CMK (cell line): ENCODE data around the gene SIM2.
A peak's percentile ranks its signal among the peaks of the same experiment; 100 is the strongest.

Experiments used
- DNase-seq: peaks from one replicate; pipeline ENCODE4 v3.0.0-alpha.2; 2010; ENCODE audit warnings: low read depth

Gene SIM2

GRCh38 chr21:36699546-36700294 is 805 bp downstream of the SIM2 start:
- DNase-seq: no peak

GRCh38 chr21:36700295-36700970 is 1.5 kb downstream of the SIM2 start:
- DNase-seq: no peak

GRCh38 chr21:36700971-36701755 is 2.2 kb downstream of the SIM2 start:
- no peak for DNase-seq

- no peak for DNase-seq
Measured at GRCh38 chr21:36701756-36702621, 3.1 kb downstream of the SIM2 start.

GRCh38 chr21:36702622-36702968 is 3.7 kb downstream of the SIM2 start:
- DNase-seq: no peak

GRCh38 chr21:36703123-36703522 is 4.2 kb downstream of the SIM2 start:
- no peak for DNase-seq

GRCh38 chr21:36703626-36704280 is 4.8 kb downstream of the SIM2 start:
- DNase-seq: no peak

GRCh38 chr21:36704281-36704957 is 5.5 kb downstream of the SIM2 start:
- DNase-seq: no peak

- DNase-seq: no peak
Measured at GRCh38 chr21:36704958-36705678, 6.2 kb downstream of the SIM2 start.

- DNase-seq: peak; percentile 12
Measured at GRCh38 chr21:36705679-36706481, 7.0 kb downstream of the SIM2 start.

GRCh38 chr21:36706482-36706852 is 7.6 kb downstream of the SIM2 start:
- DNase-seq: no peak

- DNase-seq: no peak
Measured at GRCh38 chr21:36706951-36707762, 8.2 kb downstream of the SIM2 start.

GRCh38 chr21:36707763-36708285 is 8.9 kb downstream of the SIM2 start:
- no peak for DNase-seq

GRCh38 chr21:36708286-36709029 is 9.5 kb downstream of the SIM2 start:
- DNase-seq: no peak

- no peak for DNase-seq
Measured at GRCh38 chr21:36709030-36709867, 10.3 kb downstream of the SIM2 start.

- no peak for DNase-seq
Measured at GRCh38 chr21:36709868-36710728, 11.2 kb downstream of the SIM2 start.
